ENCODE results near the gene PPP1CA.

PPP1CA gene

GRCh38 chr11:67406420-67406968, 4.8 kb upstream of the PPP1CA start:
- H3K9ac ChIP-seq (ENCODE audit: low read depth, low read length): peak overlapping the region; percentile 99
- H3K4me2 ChIP-seq (ENCODE audit: insufficient read depth, low read length): peak overlapping the region; percentile 82
- ATAC-seq (ENCODE audit: insufficient read depth, low read depth): no peak
- H3K9me3 ChIP-seq (ENCODE audit: insufficient read depth, low read length, severe bottlenecking): no peaks in the 10 kb centered on the region
- peaks cover 42% of the 10 kb centered on the region for H3K36me3 ChIP-seq (ENCODE audit: insufficient read depth, low read length)
- H3K79me2 ChIP-seq (ENCODE audit: insufficient read depth, low read length): peaks cover 62% of the 10 kb centered on the region
- H3K4me3 ChIP-seq (ENCODE audit: low read depth in 1 of 2, low read length in 2 of 2): peak overlapping the region in 1 of 2 experiments; percentile 86; a peak in 2 of 4 replicates
- no peak for TF ChIP-seq EZH2 (IDR thresholded peaks at IDR 0.05; ENCODE audit: borderline replicate concordance, low read depth, low read length, severe bottlenecking)
- no peak for TF ChIP-seq CTCF (IDR thresholded peaks at IDR 0.05; ENCODE audit: borderline replicate concordance, extremely low read depth, low read length, poor library complexity, severe bottlenecking)
- no peaks in the 10 kb centered on the region for H3K27me3 ChIP-seq (ENCODE audit: insufficient read depth, low read length, poor library complexity)
- no peak overlapping the region for H2AFZ ChIP-seq (ENCODE audit: low read depth, low read length)
- H3K4me1 ChIP-seq (ENCODE audit: insufficient read depth, low read length): peaks cover 95% of the 10 kb centered on the region
- no peaks in the 10 kb centered on the region; the same call in 1 of the 2 replicates for H4K20me1 ChIP-seq (ENCODE audit: insufficient read depth, low read length)
- peak; percentile 26 for DNase-seq
- H3K27ac ChIP-seq (ENCODE audit: low read length): peak overlapping the region; percentile 89

- Histone ChIP-seq H3K9me3 (ENCODE audit: insufficient read depth, low read length, severe bottlenecking) (no peaks in the 10 kb centered on the region), H3K4me1 (ENCODE audit: insufficient read depth, low read length) (peaks cover 91% of the 10 kb centered on the region), H3K79me2 (ENCODE audit: insufficient read depth, low read length) (peaks cover 68% of the 10 kb centered on the region), H3K4me3 (ENCODE audit: low read depth in 1 of 2, low read length in 2 of 2) (peak overlapping the region in 1 of 2 experiments; percentile 86; a peak in 2 of 4 replicates), H3K9ac (ENCODE audit: low read depth, low read length) (peak overlapping the region; percentile 99), H4K20me1 (ENCODE audit: insufficient read depth, low read length) (peaks cover 6% of the 10 kb centered on the region), H3K27me3 (ENCODE audit: insufficient read depth, low read length, poor library complexity) (no peaks in the 10 kb centered on the region), H3K4me2 (ENCODE audit: insufficient read depth, low read length) (peak overlapping the region; percentile 82), H3K27ac (ENCODE audit: low read length) (peak overlapping the region; percentile 89), H2AFZ (ENCODE audit: low read depth, low read length) (no peak overlapping the region), H3K36me3 (ENCODE audit: insufficient read depth, low read length) (peaks cover 44% of the 10 kb centered on the region)
- TF ChIP-seq EZH2 (IDR thresholded peaks at IDR 0.05; ENCODE audit: borderline replicate concordance, low read depth, low read length, severe bottlenecking) (no peak), CTCF (IDR thresholded peaks at IDR 0.05; ENCODE audit: borderline replicate concordance, extremely low read depth, low read length, poor library complexity, severe bottlenecking) (no peak)
- DNase-seq: no peak
- no peak for ATAC-seq (ENCODE audit: insufficient read depth, low read depth)
Observed at GRCh38 chr11:67405688-67406339, 4.2 kb upstream of the PPP1CA start.

- Histone ChIP-seq H3K4me1 (ENCODE audit: insufficient read depth, low read length) (peaks cover 91% of the 10 kb centered on the region), H3K27me3 (ENCODE audit: insufficient read depth, low read length, poor library complexity) (no peaks in the 10 kb centered on the region), H3K79me2 (ENCODE audit: insufficient read depth, low read length) (peaks cover 75% of the 10 kb centered on the region), H3K9me3 (ENCODE audit: insufficient read depth, low read length, severe bottlenecking) (no peaks in the 10 kb centered on the region), H3K4me2 (ENCODE audit: insufficient read depth, low read length) (peak overlapping the region; percentile 82), H3K36me3 (ENCODE audit: insufficient read depth, low read length) (peaks cover 51% of the 10 kb centered on the region), H3K4me3 (ENCODE audit: low read depth in 1 of 2, low read length in 2 of 2) (peak overlapping the region in 1 of 2 experiments; percentile 86; a peak in 3 of 4 replicates), H4K20me1 (ENCODE audit: insufficient read depth, low read length) (peaks cover 12% of the 10 kb centered on the region), H2AFZ (ENCODE audit: low read depth, low read length) (no peak overlapping the region), H3K27ac (ENCODE audit: low read length) (peak overlapping the region; percentile 89), H3K9ac (ENCODE audit: low read depth, low read length) (peak overlapping the region; percentile 99)
- TF ChIP-seq EZH2 (IDR thresholded peaks at IDR 0.05; ENCODE audit: borderline replicate concordance, low read depth, low read length, severe bottlenecking): no peak
- no peak for TF ChIP-seq CTCF (IDR thresholded peaks at IDR 0.05; ENCODE audit: borderline replicate concordance, extremely low read depth, low read length, poor library complexity, severe bottlenecking)
- ATAC-seq (ENCODE audit: insufficient read depth, low read depth) (no peak), DNase-seq (no peak)
Observed at GRCh38 chr11:67405196-67405567, 3.5 kb upstream of the PPP1CA start.
